Stomach (tissue), 4 donors: Measurements from ENCODE around the gene STX10.

ENCODE experiments used
- CTCF ChIP-seq, 7 experiments: fragments of 450-650 bp in 4 of 7; fragments of 200-600 bp in 3 of 7; sonication (generic) in 3 of 7; IDR thresholded peaks; one replicate each; pipeline ENCODE4 v1.5.1; 2016 to 2019; ENCODE audit warnings: antibody characterized with exemption in 7 of 7, control low read depth in 2 of 7, mild to moderate bottlenecking in 1 of 7
- EP300 ChIP-seq: sonication (generic); formaldehyde crosslinking; IDR thresholded peaks from one replicate; pipeline ENCODE4 v1.6.1; 2017; ENCODE audit warnings: antibody characterized with exemption
- POLR2A ChIP-seq, 4 donors: fragments of 450-650 bp; IDR thresholded peaks; one replicate each; pipeline ENCODE4 v1.6.1; 2016; ENCODE audit warnings: antibody characterized with exemption in 4 of 4, control low read depth in 2 of 4, mild to moderate bottlenecking in 1 of 4, moderate library complexity in 1 of 4

GRCh38 chr19:13101590-13102415, 48.4 kb downstream of the STX10 start:
- TF ChIP-seq POLR2A (IDR thresholded peaks at IDR 0.05) (no peak), CTCF (IDR thresholded peaks at IDR 0.05) (no peak), EP300 (no peak)
